HepG2 (cell line): Measurements from ENCODE around the gene MYLK3. TPM values are rescaled to one million over a fixed set of nuclear protein-coding genes. Genes with fewer than 3 reads are reported as not detected.

Source experiments
- ARHGAP35 ChIP-seq: sonication (generic); formaldehyde crosslinking; IDR thresholded peaks from 2 replicates; pipeline ENCODE4 v1.9.0; 2022; ENCODE audit warnings: mild to moderate bottlenecking, inconsistent platforms, moderate library complexity, missing genetic modification reagents, borderline replicate concordance
- ARID5B ChIP-seq: IDR thresholded peaks from 2 replicates; pipeline ENCODE4 v1.4.0; 2020; ENCODE audit warnings: mild to moderate bottlenecking, missing genetic modification reagents
- CENPX ChIP-seq: sonication (generic); formaldehyde crosslinking; IDR thresholded peaks from 2 replicates; pipeline ENCODE4 v1.9.0; 2021; ENCODE audit warnings: mild to moderate bottlenecking, missing genetic modification reagents, moderate library complexity
- DRAP1 ChIP-seq: IDR thresholded peaks from 2 replicates; pipeline ENCODE4 v1.6.1; 2016; ENCODE audit warnings: missing genetic modification reagents, missing compliant biosample characterization
- E2F2 ChIP-seq: sonication (generic); formaldehyde crosslinking; IDR thresholded peaks from 2 replicates; pipeline ENCODE4 v1.4.0; 2020; ENCODE audit warnings: missing genetic modification reagents, borderline replicate concordance
- KAT2B ChIP-seq: fragments of 150-350 bp; IDR thresholded peaks from 2 replicates; pipeline ENCODE4 v1.6.1; 2014; ENCODE audit warnings: low read depth, low read length, borderline replicate concordance
- SMARCC2 ChIP-seq: fragments of 450-650 bp; IDR thresholded peaks from 2 replicates; pipeline ENCODE4 v1.6.1; 2017; ENCODE audit warnings: antibody characterized with exemption, mild to moderate bottlenecking
- TGIF2 ChIP-seq: IDR thresholded peaks from 2 replicates; pipeline ENCODE4 v1.6.1; 2016; ENCODE audit warnings: control low read depth, missing compliant biosample characterization
- polyA plus RNA-seq, 8 experiments: library from polyadenylated mRNA; depleted of rRNA in 3 of 8; stranded (reverse) in 7 of 8; unstranded in 1 of 8; fragments of >200 nt; fragmentation: Illumina TruSeq in 4 of 8; extraction: Trizol in 4 of 8; gene quantifications; 2 replicates each; pipeline versions ENCODE4 v1.2.1 to v1.2.3, GENCODE V29; 2011 to 2016; ENCODE audit warnings: low read depth in 4 of 8, missing spikeins in 1 of 8, mixed read lengths in 1 of 8; ENCODE audit not compliant: insufficient read depth in 1 of 8
- total RNA-seq, 5 experiments: library from RNA; depleted of rRNA; stranded (reverse); fragments of >200 nt; fragmentation: Illumina TruSeq; extraction: Trizol; gene quantifications; 2 replicates each; pipeline ENCODE4 v1.2.3, GENCODE V29; 2016; ENCODE audit warnings: low read depth in 1 of 5

Gene MYLK3
- total and polyA plus RNA-seq, 2 of the 13 experiments (the other 11 are each of a cell fraction or from before 2014, with no cell fraction given), result 0.04 to 0.18 TPM

- TF ChIP-seq ARID5B (no peak), DRAP1 (CRISPR knock-in tag) (no peak), TGIF2 (CRISPR knock-in tag) (no peak), KAT2B (no peak), E2F2 (CRISPR knock-in tag) (no peak), ARHGAP35 (CRISPR knock-in tag) (no peak), CENPX (CRISPR knock-in tag) (no peak), SMARCC2 (no peak)
Observed at GRCh38 chr16:46797501-46797900, 49.4 kb upstream of the MYLK3 start (continued).
